Measurements from ENCODE around the gene RUNX2. TPM values are rescaled to one million over a fixed set of nuclear protein-coding genes. Genes with fewer than 3 reads are reported as not detected.

Gene RUNX2
- total RNA-seq, 1 donor from 2014 or later = 6.3 TPM

GRCh38 chr6:45587229-45588060, 259.3 kb downstream of the RUNX2 start:
- no peak for DNase-seq (ENCODE audit: low spot score)

GRCh38 chr6:45589367-45589766, 261.2 kb downstream of the RUNX2 start:
- no peak for DNase-seq (ENCODE audit: low spot score)

- no peak for DNase-seq (ENCODE audit: low spot score)
Observed at GRCh38 chr6:45590226-45590625, 262.1 kb downstream of the RUNX2 start.

GRCh38 chr6:45590696-45591184, 262.6 kb downstream of the RUNX2 start:
- DNase-seq (ENCODE audit: low spot score) = peak; percentile 98

GRCh38 chr6:45591306-45591705, 263.2 kb downstream of the RUNX2 start:
- DNase-seq (ENCODE audit: low spot score) = no peak

- DNase-seq (ENCODE audit: low spot score) = no peak
Observed at GRCh38 chr6:45591890-45592289, 263.8 kb downstream of the RUNX2 start.

GRCh38 chr6:45592991-45593390, 264.9 kb downstream of the RUNX2 start:
- no peak for DNase-seq (ENCODE audit: low spot score)

GRCh38 chr6:45595010-45595851, 267.1 kb downstream of the RUNX2 start:
- DNase-seq (ENCODE audit: low spot score) = peak; percentile 13

- DNase-seq (ENCODE audit: low spot score) = no peak
Observed at GRCh38 chr6:45597424-45597823, 269.3 kb downstream of the RUNX2 start.

GRCh38 chr6:45599053-45599452, 270.9 kb downstream of the RUNX2 start:
- DNase-seq (ENCODE audit: low spot score) = no peak

- no peak for DNase-seq (ENCODE audit: low spot score)
Observed at GRCh38 chr6:45605971-45606370, 277.8 kb downstream of the RUNX2 start.

GRCh38 chr6:45606831-45607400, 278.8 kb downstream of the RUNX2 start:
- DNase-seq (ENCODE audit: low spot score) = no peak

- DNase-seq (ENCODE audit: low spot score) = no peak
Observed at GRCh38 chr6:45607798-45608197, 279.7 kb downstream of the RUNX2 start.

- no peak for DNase-seq (ENCODE audit: low spot score)
Observed at GRCh38 chr6:45608252-45608913, 280.3 kb downstream of the RUNX2 start.

- no peak for DNase-seq (ENCODE audit: low spot score)
Observed at GRCh38 chr6:45609141-45609638, 281.1 kb downstream of the RUNX2 start.

- no peak for DNase-seq (ENCODE audit: low spot score)
Observed at GRCh38 chr6:45610374-45610773, 282.2 kb downstream of the RUNX2 start.

GRCh38 chr6:45610832-45611231, 282.7 kb downstream of the RUNX2 start:
- DNase-seq (ENCODE audit: low spot score) = no peak

- DNase-seq (ENCODE audit: low spot score) = no peak
Observed at GRCh38 chr6:45611491-45611890, 283.4 kb downstream of the RUNX2 start.

GRCh38 chr6:45613656-45614055, 285.5 kb downstream of the RUNX2 start:
- DNase-seq (ENCODE audit: low spot score) = peak; percentile 94

- no peak for DNase-seq (ENCODE audit: low spot score)
Observed at GRCh38 chr6:45614488-45615285, 286.6 kb downstream of the RUNX2 start.

GRCh38 chr6:45616209-45616608, 288.1 kb downstream of the RUNX2 start:
- no peak for DNase-seq (ENCODE audit: low spot score)

Measured in umbilical cord (tissue), 2 donors.